ENCODE results near the gene SAXO1.

- TF ChIP-seq CTCF (IDR thresholded peaks at IDR 0.05), result no peak
- no peak for TF ChIP-seq POLR2A (IDR thresholded peaks at IDR 0.05)
- TF ChIP-seq EP300 (IDR thresholded peaks at IDR 0.05), result no peak
These were observed 85.1 kb downstream of the SAXO1 start for GRCh38 chr9:18947892-18948339.

Data from suprapubic skin (tissue), 3 donors.